Mononuclear cell (primary cell): Measurements from ENCODE around the gene CABP7. TPM values are rescaled to one million over a fixed set of nuclear protein-coding genes. Genes with fewer than 3 reads are reported as not detected.

Experiments used
- H3K27me3 ChIP-seq: 2 replicates; pipeline ENCODE4 v1.6.0; 2011; ENCODE audit warnings: low read length, control low read depth; ENCODE audit not compliant: insufficient read depth
- H3K4me1 ChIP-seq: 2 replicates; pipeline ENCODE4 v1.5.1; 2011; ENCODE audit warnings: mild to moderate bottlenecking, low read length, control low read depth; ENCODE audit not compliant: insufficient read depth
- H3K4me3 ChIP-seq: 2 replicates; pipeline ENCODE4 v1.5.1; 2011; ENCODE audit warnings: mild to moderate bottlenecking, low read length, moderate library complexity
- H3K9me3 ChIP-seq: 2 replicates; pipeline ENCODE4 v1.5.1; 2011; ENCODE audit warnings: low read depth, mild to moderate bottlenecking, control low read depth, low read length
- total RNA-seq: library from RNA; depleted of rRNA; stranded (reverse); fragments of >200 nt; gene quantifications from one replicate; pipeline ENCODE4 v1.2.3, GENCODE V29; 2012

CABP7 gene
- total RNA-seq, 1 donor: 0.21 TPM

- no peaks in the 10 kb centered on the region for H3K27me3 ChIP-seq
- H3K4me1 ChIP-seq: peaks cover 12% of the 10 kb centered on the region
- H3K4me3 ChIP-seq: no peak overlapping the region
- no peaks in the 10 kb centered on the region for H3K9me3 ChIP-seq
Measured at GRCh38 chr22:29697853-29698598, 21.8 kb upstream of the CABP7 start.

DNA sequence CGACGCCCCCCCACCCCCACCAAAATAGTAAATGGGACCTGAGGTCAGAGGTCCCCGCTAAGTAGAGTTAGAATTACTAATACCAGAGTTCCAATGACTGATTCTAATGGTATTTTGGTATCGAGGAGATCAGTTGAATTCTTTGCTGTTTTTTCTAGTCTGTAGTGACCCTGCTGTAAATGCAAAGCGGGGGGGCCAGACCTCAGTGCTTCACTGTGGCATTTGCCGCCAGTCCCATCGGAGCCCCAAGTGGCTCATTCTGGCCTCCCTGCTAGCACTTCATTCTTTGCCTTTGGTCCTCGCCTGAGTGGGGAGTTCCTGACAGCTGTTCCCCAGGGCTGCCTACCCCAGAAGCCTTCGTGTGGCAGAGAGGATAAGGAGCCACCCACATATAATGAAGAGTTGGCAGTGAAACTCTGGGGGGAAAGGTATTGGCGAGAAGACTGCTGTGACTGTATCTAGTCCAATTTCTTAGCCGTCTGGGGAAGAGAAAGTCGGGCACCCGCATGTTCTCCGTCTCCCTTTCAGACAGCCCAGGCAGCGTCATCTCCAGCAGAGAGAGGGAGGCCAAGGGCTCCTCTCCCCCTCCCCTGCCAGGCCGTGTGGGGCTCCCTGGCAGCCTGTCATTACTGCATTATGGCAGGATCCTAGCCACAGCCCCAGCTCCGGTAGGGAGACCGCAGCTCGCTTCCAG, 19.4 kb upstream of the CABP7 start:
- peaks cover 16% of the 10 kb centered on the region for H3K4me1 ChIP-seq
- no peaks in the 10 kb centered on the region for H3K27me3 ChIP-seq
- H3K9me3 ChIP-seq: no peaks in the 10 kb centered on the region
- no peak overlapping the region for H3K4me3 ChIP-seq

DNA sequence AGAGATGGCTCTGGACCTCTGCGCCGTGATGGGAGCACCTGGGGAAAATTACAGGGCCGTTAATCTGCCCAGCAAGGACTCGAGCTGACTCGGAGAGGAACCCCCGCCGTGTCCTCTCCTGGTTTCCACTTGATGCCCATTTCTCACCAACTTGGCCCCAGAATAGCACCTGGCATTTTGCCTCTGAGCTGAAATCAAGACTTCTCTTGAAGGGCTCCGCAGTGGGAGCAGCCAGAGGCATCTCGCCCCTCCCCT, 19.0 kb upstream of the CABP7 start:
- Histone ChIP-seq H3K9me3 (no peaks in the 10 kb centered on the region), H3K4me1 (peaks cover 16% of the 10 kb centered on the region), H3K27me3 (no peaks in the 10 kb centered on the region), H3K4me3 (no peak overlapping the region)

DNA sequence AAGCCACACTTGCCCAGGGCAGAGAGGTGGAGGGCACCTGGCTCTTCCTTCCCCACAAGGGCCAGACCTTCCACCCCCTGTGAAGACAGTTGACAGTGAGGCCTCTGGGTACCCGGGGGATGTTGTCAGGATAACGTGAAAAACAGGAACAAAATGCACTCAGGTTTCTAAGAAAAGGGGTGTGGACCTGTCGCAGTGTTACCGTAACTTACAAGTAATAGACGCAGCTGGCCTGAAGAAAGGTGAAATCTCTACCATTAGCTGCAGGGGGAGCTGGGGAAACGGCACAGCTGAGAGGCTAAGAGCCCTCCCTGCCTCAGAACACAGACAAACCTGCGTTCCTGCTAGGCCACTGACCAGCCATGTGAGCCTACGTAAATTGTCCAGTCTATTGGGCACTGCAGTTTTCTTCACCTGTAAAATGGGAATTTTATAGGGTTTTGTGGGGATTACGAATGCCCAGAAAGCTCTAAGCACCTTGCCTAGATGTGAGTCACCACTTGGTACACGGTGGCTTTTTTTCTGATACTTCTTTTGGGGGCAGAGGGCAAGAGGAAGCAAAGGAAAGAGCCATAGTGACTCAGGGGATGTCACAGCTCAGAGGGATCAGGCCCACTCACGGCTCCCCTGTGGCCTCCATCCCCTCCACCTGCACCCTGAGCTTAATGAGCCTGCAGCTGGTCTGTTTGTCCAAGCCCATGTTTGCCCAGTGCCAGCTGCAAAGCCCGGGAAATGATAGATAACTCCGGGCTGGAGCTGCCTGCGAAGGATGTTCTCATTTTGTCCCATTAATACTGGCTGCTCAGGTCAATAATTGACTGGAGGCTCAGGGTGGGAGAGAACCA, 18.4 kb upstream of the CABP7 start:
- no peaks in the 10 kb centered on the region for H3K9me3 ChIP-seq

DNA sequence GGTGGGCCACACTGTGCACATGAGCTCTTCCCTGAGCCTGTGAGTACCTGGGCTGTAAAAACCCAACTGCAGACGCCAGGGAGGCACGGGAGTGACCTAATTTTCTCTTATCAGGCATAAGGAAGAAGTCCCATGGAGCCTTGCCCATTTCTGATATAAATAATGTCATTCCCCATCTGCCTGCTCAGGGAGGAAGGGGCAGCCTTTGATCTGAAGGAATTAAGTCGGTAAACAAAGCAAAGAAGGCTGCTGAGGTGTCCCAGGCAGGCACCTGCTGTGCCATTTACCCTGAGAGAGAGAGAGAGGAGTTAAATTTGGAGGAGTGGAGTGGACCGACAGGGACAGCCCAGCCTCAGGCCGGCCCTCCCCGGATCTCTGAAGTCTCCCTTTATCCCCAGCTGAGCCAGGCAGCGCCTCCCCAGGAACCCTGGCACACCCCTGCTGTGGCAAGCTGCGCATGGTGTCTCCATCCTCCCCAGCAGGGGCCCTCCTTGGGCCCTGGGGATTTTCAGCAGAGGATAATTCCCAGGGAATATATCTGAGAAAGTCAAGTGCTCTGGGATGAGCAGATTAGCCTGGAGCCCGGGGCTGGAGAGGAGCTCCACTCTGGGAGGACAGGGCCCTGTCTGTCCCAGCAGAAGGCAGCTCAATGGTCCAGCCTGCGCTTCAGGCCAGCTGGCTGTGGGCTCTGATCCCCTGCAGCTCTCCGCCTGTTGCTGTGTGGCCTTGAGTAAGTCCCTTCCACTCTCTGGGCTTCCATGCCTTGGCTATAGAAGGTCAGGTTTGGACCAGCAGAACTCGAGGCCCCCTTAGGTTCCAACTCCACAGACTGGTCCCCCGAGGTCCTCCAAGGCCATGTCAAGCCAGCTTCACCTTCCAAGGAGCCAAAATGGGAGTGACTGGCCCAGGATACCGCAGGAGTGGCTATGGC, 17.5 kb upstream of the CABP7 start:
- no peaks in the 10 kb centered on the region for H3K27me3 ChIP-seq
- no peak overlapping the region for H3K4me3 ChIP-seq
- no peaks in the 10 kb centered on the region for H3K9me3 ChIP-seq
- H3K4me1 ChIP-seq: peaks cover 16% of the 10 kb centered on the region

More for the DNA sequence above, 18.4 kb upstream of the CABP7 start:
- Histone ChIP-seq H3K4me3 (no peak overlapping the region), H3K4me1 (peaks cover 16% of the 10 kb centered on the region), H3K27me3 (no peaks in the 10 kb centered on the region)

- H3K27me3 ChIP-seq: no peaks in the 10 kb centered on the region
- no peaks in the 10 kb centered on the region for H3K9me3 ChIP-seq
- no peak overlapping the region for H3K4me3 ChIP-seq
- peaks cover 16% of the 10 kb centered on the region for H3K4me1 ChIP-seq
Measured at GRCh38 chr22:29702931-29703501, 16.8 kb upstream of the CABP7 start.

DNA sequence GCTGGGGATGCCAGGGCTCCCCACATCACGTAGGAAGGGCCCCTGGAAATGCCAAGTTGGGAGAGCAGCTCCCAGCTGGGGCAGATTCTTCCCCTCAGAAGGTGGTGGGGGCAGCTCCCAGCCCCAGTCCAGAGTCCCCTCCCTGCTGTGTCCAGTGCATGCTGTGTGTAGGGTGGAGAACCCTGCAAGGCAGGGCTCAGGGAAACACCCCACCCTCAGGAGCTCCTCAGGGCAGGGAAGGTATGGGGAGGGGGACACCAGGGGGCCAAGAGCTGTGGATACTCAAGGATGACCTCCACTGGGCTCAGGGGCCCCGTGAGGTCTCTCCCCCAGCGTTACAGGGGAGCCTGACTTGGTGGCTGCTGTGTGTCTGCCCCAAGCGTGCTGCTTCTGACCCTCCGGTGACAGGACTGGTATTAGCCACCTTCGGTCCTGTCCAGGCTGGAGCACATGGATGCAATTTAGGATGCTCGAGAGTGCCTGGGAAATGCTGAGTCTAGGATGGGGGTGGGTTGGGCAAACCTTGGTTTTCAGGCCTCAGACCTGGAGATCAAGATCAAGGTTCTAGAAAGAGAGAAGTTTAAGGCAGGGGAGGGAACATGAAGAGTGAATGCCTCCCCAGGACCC, 16.1 kb upstream of the CABP7 start:
- Histone ChIP-seq H3K9me3 (no peaks in the 10 kb centered on the region), H3K4me3 (no peak overlapping the region), H3K4me1 (peaks cover 16% of the 10 kb centered on the region), H3K27me3 (no peaks in the 10 kb centered on the region)

GRCh38 chr22:29704528-29705285, 15.1 kb upstream of the CABP7 start:
- Histone ChIP-seq H3K27me3 (no peaks in the 10 kb centered on the region), H3K4me3 (no peak overlapping the region), H3K4me1 (peaks cover 16% of the 10 kb centered on the region), H3K9me3 (no peaks in the 10 kb centered on the region)

DNA sequence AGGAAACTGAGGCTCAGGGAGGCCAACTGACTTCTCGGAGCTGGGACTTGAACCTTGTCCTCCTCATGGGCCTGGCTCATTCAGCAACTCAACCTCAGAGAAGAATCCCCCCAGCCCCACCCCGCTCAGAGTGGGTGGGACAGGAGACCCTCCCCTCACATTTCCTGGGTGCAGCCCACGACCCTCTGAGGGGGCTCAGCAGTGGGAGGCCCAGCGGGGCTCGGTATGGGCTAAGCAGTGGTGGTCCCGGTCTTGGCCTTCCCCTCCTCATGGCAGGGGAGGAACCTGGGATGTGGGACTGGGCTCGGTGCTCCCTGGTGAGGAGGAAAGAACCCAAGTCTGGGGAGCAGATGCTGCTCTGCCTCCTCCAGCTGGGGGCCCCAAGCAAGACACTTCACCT, 14.2 kb upstream of the CABP7 start:
- Histone ChIP-seq H3K4me3 (no peak overlapping the region), H3K9me3 (no peaks in the 10 kb centered on the region), H3K4me1 (peaks cover 15% of the 10 kb centered on the region), H3K27me3 (no peaks in the 10 kb centered on the region)

DNA sequence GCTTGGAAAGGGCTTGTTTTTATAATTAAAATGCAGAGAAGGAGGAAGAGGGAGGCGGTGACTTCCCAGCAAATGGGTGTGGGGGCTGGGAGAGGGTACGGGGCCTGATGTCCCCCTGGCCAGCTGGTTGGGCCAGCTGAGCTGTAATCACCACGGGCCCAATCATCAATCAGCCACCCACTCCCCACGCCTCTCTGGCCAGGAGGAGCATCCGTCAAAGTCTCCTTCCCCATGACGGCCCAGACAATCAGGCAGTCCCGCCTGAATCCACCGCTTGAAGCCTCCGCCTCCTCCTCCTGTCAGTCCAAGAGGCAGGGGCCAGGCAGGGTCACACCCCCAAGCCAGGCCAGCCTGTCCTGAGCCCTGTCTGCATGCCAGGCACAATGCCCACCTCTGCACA, 13.3 kb upstream of the CABP7 start:
- no peak overlapping the region for H3K4me3 ChIP-seq
- H3K9me3 ChIP-seq: no peaks in the 10 kb centered on the region
- H3K4me1 ChIP-seq: peaks cover 8% of the 10 kb centered on the region
- H3K27me3 ChIP-seq: no peaks in the 10 kb centered on the region

GRCh38 chr22:29707010-29707409, 12.8 kb upstream of the CABP7 start:
- Histone ChIP-seq H3K27me3 (no peaks in the 10 kb centered on the region), H3K4me1 (peaks cover 8% of the 10 kb centered on the region), H3K4me3 (no peak overlapping the region), H3K9me3 (no peaks in the 10 kb centered on the region)

DNA sequence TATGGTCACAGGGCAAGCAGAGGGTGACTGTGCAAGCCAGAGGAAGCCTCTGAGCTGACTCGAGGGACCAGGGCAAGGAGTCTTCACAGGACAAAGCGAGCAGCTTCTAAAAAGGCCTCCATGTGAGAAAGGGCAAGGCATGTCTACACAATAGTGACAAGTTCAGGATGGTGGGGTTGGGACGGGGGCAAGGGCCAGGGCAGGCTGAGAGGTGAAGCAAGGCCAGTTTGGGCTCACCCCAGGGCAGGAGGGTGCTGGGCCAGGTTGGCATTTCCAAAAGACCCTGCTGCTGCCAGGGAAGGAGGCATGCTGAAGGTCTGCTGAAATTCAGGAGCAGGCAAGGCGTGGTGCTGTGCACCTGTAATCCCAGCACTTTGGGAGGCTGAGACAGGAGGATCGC, 12.3 kb upstream of the CABP7 start:
- Histone ChIP-seq H3K4me1 (peaks cover 8% of the 10 kb centered on the region), H3K9me3 (no peaks in the 10 kb centered on the region), H3K27me3 (no peaks in the 10 kb centered on the region), H3K4me3 (no peak overlapping the region)

- Histone ChIP-seq H3K4me3 (no peak overlapping the region), H3K9me3 (no peaks in the 10 kb centered on the region), H3K27me3 (no peaks in the 10 kb centered on the region), H3K4me1 (no peaks in the 10 kb centered on the region)
Measured at GRCh38 chr22:29710193-29710592, 9.6 kb upstream of the CABP7 start.
